GM18517 (cell line): Measurements from ENCODE around the gene HES1.
"Not testable (repeated sequence)": the region's sequence is repeated elsewhere in the genome, so short reads cannot be mapped to it uniquely, and the experiment has no call there.

Experiments used
- ATAC-seq: cut with Tn5 transposase; IDR thresholded peaks from one replicate; pipeline ENCODE4 v1.9.1; 2021; ENCODE audit warnings: mild to moderate bottlenecking, moderate library complexity; ENCODE audit not compliant: unreplicated experiment

Gene HES1

DNA sequence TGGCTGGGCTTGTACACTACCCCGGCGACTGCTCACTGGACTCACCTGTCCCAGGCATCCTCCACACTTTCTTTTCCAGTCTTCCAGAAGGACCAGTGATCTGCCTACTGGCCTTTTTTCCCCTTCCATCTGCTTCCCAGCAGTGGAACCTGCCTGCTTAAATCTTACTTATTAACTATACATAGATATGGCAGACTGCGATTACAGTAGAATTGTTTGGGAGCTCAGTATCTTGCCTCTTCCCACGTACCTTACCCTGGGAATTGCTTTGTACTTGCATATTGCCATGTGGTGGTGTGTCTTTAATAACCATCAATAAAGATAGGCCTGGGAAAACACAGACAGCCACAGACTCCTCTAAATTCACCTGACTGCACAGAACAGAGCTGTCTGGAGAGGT lies 11.8 kb upstream of the HES1 start:
- ATAC-seq: no peak

DNA sequence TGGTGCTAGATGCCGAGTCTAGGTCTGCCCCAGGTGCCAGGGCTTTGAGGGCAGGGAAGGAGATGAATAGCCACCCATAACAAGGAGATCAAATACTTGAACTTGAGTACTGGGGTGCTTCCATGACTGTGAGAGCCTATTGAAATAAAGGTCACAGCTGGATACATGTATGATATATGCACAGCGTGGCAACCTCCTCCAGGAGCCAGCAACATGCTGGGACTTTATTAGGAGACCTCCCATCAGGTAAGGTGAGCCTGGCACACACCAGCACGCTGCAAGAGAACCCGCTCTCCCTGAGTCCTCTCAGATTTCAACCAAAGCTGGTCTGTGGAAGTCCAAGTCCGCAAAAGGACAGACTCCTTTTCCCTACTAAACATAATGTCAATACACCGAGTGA lies 10.5 kb upstream of the HES1 start:
- no peak for ATAC-seq

DNA sequence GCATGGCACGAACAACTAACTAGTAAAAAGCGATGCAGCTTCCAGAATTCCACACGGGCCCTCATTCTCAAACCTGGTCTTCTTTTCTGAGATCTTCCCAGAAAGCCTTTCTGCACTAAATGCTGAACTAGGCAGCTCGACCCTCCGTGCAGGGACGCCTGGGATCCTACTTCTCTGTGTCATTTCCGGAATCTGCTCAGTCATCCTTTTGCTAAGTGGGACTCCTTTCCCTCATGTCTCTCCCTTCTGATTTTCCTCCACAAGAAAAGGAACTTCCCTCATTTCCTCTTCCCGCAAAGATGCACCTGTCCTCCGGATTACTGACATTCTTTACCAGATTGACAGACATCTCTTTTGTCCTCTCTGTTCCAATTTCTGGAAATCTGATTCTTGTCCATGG lies 9.2 kb upstream of the HES1 start:
- no peak for ATAC-seq

DNA sequence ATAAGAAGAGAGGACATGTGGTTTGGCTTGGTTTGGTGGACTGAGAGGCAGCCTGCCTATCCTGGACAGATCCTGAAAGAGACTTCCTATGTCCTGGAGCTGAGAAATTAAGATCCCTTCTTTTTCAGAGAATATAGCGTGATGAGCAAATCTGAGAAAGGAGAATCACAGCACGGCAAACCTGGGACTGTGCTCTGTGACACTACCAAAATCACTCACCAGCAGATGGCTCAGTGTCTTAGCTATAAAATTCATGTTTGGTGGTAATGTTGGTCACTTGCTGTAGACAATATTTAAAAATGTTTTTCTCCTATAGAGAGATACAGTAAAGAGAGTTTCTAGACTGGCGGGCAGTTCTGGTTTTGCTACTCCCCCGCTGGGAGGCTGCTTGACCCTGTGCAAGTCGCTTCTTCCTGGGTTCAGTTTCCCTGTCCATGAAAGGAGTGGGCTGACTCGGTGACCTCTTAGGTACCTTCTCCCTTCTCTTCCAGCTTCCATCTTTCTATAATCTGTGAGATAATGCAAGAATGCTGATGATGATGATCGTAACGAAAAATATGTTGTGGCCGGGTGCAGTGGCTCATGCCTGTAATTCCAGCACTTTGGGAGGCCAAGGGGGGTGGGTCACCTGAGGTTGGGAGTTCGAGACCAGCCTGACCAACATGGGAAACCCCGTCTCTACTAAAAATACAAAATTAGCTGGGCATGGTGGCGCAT lies 7.6 kb upstream of the HES1 start:
- no peak for ATAC-seq

DNA sequence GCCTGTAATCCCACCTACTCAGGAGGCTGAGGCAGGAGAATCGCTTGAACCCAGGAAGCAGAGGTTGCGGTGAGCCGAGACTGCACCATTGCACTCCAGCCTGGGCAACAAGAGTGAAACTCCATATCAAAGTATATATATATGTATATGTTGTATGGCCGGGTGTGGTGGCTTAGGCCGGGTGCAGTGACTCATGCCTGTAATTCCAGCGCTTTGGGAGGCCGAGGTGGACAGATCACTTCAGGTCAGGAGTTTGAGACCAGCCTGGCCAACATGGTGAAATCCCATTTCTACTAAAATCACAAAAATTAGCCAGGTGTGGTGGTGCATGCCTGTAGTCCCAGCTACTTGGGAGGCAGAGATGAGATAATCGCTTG lies 7.0 kb upstream of the HES1 start:
- not testable (repeated sequence) for ATAC-seq

DNA sequence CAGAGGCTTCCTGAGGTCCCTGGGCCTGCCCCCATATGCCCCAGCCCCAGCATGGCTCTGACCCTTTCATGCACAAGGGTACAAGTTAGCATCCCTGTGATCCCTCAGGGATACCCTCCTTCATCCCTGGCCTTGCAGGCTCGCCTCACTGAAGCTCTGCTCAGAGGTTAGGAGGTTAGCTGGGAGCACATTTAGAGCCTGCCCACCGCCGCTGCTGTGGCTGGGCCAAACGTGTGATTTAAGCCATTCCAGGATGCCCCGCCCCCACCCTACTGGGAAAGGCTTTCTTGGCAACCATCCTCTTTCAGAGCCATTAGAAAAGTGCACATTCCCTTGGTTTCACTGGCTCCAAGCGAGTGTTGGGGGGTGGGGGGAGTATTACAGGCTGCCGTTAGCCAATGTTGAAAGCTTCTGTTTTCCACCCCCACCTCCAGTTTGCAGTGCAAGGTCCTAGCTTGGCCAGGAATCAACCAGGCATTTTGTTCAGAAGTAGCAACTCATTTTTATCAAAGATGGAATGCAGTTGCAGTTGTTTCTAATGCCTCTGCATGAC lies 6.3 kb upstream of the HES1 start:
- ATAC-seq: no peak

DNA sequence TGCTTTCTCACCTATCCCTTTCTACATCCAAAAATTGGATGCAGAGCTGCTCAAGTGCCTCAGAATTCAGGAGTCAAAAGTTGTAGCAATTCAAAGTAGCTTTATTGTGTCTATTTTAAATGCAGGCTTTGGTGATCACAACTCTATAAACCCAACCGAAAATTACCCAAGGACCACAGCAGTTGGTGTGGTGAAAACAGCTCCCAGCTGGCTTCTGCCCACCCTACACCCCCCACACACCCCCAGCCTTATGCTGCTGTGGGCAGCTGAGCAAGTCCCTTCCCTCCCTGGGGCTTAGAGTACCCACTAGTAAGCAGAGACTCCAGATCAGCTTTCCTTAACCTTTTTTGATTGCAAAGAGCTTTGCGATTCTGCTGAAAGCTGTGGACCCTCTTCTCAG lies 5.8 kb upstream of the HES1 start:
- ATAC-seq: no peak

DNA sequence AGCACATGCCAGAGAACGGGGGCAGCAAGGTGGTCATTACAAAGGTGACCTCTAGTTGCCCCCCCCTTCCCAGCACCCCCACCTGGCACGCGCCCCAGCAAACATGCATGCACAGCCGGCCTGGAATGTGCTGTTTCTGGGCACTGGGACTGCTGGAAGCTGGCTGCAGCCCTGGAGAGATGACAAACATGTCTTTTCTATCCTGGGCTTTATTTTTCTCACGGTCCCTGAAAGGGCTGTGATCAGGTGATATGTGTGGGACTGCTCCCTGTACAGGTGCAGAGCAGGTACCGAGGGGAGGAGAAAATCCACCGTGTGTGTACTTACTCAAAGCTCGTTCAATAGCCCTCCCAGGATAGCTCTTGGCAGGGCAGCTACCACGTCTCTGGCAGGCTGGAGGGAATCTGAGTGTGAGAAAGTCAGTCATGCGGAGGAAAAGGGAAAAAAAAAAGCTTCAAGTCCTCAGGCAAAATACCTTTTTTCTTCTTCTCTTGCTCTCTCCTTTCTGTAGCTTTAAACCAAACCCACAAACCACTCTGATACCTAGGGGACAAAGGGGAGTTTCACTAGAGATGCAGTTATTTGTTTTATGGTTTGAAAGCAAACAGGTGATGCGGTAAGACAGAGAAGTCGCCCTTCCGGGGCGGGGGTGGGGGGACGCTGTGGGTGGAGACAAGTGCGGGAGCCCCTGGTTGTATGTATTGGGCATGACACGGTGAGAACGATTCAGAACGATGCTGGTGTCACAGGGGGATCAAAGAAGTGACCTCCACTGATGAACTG lies 5.0 kb upstream of the HES1 start:
- peak; percentile 71 for ATAC-seq

DNA sequence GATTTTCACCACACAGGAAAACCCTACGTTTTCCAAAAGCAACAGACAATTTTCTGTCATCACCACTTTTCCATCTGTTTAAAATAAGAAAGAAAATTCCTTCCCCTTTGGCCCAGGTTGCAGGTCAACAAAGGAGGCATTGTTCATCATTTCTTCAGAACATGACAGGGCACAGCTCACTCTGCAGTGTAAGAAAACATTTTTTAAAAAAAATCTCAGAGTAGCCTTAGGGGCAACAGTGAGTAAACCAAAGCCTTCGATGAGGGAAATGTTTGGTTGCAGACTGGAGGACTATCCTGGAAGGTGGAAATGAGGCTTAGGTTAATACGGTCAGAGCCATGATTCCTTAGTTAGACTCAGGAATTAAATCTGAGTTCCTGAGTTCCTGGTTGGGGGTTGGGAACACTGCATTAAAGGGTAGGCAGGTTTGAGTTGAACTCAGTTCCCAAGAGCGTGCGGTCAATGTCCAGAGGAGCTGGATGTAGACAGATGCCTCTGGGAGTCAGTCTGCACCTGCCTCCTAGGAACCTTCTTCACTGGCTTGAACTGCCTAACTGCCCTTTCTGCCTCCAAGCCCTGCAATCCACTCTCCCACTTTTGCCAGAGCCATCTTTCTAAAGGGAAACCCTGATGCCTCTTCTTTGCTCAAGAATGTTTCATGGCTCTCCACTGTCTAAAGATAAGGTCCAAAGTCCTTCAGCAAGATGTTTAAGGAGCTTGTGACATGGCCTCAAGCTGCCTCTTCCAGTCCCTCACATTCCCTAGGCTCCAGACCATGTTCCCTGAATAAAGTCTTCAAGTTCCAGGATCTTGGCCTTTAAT lies 3.3 kb upstream of the HES1 start:
- ATAC-seq: no peak

DNA sequence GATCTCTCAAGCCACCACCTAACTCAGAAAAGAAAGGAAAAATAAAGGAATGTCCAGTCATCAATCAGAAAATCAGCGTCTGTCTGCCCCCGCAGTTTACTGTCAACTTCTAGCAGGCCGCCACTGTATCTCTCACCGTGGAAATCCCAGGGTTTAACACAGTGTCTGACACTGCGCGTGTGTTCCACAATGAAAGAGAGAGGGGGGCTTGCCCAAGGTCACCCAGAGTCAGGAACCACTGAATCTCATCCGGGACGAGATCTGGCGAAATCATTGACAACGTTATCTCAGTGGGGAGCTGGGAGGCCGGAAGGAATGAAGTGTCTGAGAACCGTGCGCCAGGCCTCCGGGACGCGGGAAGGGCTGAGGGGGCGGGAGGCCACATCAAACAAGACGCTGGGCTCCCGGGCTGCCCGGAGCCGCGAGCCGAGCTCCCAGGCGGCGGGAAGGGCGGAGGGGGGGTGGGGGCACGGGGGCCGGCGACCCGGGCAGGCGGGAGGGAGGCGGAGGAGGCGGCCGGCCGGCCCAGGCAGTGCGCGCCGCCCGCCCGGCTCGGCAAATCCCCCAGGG lies 2.2 kb upstream of the HES1 start:
- no peak for ATAC-seq

DNA sequence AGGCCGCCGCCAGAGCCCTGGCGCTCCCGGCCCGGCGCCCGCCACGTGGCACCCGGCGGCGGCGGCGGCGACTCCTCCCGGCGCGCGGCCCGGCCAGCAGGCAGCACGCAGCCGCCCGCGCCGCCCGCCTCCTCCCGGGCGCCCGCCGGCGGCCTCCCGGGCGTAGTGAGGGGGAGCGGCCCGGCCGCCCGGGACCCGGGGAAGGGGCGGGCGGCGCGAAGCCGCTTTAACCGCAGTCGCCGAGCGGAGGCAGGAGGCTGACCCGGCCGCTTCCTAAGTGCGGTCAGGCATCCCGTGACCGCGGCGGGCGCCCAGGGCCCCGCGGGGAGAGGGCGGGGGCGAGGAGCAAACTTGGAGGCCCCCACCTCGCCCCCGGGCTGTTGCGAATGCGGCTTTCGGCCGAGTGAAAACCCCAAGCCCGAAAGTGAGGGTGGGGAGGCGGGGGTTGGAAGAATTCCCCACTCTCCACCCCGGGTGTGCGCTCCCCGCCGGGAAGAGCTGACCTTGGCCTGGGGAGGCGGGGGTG lies 1.7 kb upstream of the HES1 start:
- ATAC-seq: peak; percentile 4

DNA sequence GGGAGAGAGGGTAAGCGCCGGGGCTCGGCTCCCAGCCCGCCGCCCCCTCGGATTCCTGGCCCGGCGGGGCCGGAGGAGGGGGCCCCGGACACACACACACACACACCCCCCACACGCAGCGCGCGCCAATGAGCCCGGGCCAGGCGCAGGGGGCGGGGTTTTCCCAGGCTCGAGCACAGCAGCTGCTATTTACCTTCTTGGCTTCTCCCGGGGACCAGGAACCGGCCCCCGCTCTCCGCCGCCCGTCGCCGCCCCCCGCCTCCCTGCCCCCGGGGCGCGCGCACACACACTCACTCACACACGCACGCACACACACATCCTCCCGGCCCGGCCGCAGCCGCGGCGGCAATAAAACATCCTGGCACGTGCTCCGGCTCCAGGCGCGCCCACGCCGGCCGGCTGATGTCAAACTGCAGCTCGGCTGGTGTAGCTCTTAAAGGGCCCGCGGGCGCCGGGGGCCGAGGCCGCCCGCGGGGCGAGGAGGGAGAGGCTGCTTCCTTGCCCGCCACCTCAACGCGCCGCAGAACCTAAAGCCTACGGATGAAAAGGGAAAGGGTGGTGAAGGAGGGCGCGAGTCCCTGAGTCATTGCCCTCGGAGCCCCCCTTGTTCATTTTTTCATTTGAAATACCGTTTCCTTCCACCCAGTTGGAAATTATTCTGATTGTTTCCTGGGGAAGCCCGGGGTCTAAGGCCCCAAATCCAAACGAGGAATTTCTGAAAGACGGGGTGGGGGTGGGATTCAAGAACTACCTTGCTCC lies 1.0 kb upstream of the HES1 start:
- ATAC-seq: peak; percentile 35

DNA sequence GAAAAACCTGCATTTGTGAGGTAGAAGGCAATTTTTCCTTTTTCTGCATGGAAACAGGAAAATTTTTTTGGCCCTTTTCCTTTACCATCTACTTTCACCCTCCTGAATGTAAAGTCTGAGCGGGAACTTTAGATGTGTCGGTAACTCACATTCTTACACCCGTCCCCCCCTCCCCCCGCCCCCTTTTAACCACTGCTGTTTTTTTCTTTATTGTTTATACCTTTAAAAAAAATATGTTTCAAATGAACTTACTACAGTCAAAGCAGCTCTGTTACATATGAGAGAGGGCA lies 487 bp upstream of the HES1 start:
- no peak for ATAC-seq

DNA sequence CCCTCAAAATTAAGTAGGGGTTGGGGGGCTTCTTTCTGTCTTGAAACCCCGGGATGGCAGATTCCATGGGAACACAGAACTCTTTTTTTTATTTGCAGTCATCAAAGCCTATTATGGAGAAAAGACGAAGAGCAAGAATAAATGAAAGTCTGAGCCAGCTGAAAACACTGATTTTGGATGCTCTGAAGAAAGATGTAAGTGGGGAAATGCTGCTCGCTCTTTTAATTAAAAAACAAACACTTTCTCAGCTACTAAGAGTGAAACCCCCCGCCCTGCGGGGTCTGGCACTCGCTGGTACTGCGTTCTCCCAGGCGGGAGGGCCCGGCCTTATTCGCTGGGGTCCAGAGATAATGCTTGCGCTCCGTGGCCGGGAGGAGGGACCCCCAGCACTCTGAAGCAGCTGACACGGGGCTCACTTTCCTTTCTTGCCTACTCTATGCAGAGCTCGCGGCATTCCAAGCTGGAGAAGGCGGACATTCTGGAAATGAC lies 615 bp downstream of the HES1 start:
- ATAC-seq: no peak

DNA sequence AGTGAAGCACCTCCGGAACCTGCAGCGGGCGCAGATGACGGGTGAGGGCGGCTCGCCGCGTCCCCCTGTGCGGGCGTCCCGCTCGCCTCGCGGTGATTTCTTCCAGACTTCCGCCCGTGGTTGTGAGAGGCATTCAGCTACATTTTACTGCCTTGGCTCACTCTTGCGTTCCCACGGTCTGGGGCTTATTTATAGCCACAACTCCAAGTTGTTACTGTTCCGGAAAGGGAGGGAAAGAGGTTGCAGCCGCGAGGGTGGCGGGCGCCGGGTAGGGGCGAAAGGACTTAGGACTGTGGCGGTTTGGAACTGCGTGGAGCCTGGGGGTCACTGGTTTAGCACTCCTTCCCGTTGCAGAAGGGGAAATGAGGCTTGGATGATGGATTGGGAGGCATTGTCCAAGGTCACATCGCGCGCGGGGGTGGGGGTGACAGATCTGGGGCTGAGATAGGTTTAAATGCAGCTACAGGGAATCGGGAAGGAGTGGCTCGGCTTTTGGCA lies 1.1 kb downstream of the HES1 start:
- ATAC-seq: no peak

DNA sequence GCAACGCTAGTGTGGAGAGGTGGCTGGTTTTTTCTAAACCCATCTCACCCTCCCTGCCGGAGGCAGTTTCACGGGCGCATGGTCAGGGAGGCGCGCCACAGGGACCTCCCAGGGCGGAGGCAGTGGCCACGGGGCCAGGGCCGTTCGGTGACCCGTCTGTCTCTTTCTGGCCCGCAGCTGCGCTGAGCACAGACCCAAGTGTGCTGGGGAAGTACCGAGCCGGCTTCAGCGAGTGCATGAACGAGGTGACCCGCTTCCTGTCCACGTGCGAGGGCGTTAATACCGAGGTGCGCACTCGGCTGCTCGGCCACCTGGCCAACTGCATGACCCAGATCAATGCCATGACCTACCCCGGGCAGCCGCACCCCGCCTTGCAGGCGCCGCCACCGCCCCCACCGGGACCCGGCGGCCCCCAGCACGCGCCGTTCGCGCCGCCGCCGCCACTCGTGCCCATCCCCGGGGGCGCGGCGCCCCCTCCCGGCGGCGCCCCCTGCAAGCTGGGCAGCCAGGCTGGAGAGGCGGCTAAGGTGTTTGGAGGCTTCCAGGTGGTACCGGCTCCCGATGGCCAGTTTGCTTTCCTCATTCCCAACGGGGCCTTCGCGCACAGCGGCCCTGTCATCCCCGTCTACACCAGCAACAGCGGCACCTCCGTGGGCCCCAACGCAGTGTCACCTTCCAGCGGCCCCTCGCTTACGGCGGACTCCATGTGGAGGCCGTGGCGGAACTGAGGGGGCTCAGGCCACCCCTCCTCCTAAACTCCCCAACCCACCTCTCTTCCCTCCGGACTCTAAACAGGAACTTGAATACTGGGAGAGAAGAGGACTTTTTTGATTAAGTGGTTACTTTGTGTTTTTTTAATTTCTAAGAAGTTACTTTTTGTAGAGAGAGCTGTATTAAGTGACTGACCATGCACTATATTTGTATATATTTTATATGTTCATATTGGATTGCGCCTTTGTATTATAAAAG lies 1.8 kb downstream of the HES1 start:
- peak; percentile 56 for ATAC-seq

DNA sequence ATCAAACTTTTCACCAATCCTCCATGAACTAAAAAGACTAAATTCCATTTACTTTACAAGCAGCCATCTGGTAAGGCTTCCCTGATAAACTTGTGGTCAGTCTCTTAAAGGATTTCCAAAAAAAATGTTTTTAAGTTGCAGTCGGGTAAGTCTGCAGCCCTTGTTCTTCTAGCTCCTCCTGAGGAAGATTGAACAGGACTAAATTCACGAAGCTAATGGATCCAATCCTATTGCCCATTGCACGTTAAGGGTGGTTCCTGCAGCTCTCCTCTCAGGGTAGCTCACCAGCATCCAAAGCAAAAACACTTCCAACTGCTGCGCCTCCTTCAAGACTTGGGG lies 2.8 kb downstream of the HES1 start:
- ATAC-seq: no peak

DNA sequence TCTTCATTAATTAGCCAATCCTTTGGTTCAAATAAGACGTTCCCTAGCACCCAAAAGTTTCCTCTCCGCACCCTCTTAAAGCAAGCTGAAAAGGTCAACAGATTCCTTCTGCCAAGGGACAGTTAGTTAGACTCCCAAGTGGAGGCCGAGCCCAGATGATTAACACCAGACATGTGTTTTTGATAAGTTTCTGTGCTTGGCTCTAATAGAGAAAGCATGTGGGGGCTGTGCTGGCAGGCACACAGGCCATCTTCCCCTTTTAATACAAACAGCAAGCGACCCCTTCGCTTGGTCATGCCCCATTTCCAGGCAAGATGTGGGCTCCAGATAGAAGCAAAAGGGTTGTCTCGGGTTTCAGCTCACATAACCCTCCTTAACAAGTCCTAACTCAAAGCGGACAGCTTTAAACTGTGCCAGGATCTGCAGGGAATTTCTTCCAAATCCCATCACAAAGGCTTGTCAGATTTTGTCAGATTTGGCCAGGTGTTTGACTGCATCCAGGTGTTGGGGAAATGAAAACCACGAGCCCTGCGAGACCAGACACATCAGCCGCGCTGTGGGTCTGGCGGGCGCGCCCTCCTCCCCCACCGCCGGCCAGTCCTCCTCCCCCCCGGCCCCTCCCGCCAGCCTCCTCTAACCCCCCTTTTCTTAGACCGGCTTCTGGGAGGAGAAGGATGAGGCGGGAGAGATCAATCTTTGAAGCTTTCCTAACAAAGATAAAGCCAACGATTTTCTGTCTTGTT lies 3.3 kb downstream of the HES1 start:
- no peak for ATAC-seq
